ENCODE results near the gene NFYC. TPM values are rescaled to one million over a fixed set of nuclear protein-coding genes. Genes with fewer than 3 reads are reported as not detected.

The NFYC gene
- total RNA-seq, 1 experiment from 2014 or later, result 46.5 TPM

DNA sequence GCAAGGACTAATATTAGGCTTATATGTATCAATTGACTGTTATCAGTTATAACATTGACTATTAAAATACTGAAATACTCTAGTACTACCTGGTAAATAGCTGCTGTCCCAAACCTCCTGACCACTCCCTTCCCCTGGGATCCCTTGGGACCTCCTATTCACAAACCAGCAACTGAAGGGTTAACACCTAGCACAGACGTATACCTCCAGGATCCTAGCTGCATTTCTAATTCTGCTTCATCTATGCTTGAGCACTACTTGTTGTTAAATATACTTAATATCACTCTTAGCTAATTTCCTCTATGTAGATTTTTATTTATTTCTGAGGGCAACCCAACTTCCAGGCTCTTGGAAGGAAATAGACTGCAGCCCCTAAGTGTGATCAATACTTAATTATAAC, 1.8 kb upstream of the NFYC start:
- no peaks in the 10 kb centered on the region for H3K27me3 Mint-ChIP-seq (ENCODE audit: low read depth)
- TF ChIP-seq, protein P1, sequence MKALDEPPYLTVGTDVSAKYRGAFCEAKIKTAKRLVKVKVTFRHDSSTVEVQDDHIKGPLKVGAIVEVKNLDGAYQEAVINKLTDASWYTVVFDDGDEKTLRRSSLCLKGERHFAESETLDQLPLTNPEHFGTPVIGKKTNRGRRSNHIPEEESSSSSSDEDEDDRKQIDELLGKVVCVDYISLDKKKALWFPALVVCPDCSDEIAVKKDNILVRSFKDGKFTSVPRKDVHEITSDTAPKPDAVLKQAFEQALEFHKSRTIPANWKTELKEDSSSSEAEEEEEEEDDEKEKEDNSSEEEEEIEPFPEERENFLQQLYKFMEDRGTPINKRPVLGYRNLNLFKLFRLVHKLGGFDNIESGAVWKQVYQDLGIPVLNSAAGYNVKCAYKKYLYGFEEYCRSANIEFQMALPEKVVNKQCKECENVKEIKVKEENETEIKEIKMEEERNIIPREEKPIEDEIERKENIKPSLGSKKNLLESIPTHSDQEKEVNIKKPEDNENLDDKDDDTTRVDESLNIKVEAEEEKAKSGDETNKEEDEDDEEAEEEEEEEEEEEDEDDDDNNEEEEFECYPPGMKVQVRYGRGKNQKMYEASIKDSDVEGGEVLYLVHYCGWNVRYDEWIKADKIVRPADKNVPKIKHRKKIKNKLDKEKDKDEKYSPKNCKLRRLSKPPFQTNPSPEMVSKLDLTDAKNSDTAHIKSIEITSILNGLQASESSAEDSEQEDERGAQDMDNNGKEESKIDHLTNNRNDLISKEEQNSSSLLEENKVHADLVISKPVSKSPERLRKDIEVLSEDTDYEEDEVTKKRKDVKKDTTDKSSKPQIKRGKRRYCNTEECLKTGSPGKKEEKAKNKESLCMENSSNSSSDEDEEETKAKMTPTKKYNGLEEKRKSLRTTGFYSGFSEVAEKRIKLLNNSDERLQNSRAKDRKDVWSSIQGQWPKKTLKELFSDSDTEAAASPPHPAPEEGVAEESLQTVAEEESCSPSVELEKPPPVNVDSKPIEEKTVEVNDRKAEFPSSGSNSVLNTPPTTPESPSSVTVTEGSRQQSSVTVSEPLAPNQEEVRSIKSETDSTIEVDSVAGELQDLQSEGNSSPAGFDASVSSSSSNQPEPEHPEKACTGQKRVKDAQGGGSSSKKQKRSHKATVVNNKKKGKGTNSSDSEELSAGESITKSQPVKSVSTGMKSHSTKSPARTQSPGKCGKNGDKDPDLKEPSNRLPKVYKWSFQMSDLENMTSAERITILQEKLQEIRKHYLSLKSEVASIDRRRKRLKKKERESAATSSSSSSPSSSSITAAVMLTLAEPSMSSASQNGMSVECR (CRISPR knock-in tag; IDR thresholded peaks at IDR 0.05; ENCODE audit: borderline replicate concordance), result no peak
- TF ChIP-seq, protein P2, sequence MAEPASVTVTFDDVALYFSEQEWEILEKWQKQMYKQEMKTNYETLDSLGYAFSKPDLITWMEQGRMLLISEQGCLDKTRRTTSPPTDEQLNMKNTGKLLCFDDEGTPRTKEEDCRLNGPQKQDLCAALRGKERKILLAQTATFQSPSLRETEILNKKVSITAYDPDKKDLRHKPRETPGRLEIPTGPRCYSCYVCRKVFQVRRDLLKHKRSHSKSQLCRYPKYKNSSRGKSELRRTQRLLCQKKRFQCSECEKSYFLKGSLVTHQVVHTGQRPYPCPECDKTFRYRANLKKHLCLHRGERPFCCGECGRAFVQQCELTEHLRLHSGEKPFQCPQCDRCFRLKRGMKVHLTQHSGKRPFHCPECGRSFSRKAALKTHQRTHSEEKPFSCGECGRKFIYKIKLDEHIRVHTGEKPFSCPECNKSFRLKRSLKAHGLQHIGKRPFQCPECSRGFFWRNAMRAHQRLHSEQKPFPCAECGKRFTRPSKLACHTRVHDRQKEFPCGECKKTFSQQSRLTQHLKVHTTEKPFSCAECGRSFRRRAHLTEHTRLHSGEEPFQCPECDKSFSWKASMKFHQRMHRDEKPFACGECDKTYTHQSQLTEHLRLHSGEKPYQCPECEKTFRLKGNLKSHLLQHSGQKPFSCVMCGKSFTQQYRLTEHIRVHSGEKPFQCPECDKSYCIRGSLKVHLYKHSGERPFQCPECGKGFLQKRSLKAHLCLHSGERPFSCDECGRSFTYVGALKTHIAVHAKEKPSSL (CRISPR knock-in tag; conservative IDR thresholded peaks at IDR 0.05), result no peak
- TF ChIP-seq ZNF121 (CRISPR knock-in tag; IDR thresholded peaks at IDR 0.05) (no peak), CBFB (CRISPR knock-in tag; IDR thresholded peaks at IDR 0.05; ENCODE audit: low read depth) (no peak), ETV6 (CRISPR knock-in tag; IDR thresholded peaks at IDR 0.05) (no peak), ZNF219 (CRISPR knock-in tag; IDR thresholded peaks at IDR 0.05; ENCODE audit: borderline replicate concordance) (no peak), TP53 (CRISPR knock-in tag; IDR thresholded peaks at IDR 0.05) (no peak), RORB (CRISPR knock-in tag; IDR thresholded peaks at IDR 0.05) (no peak), GTF2I (CRISPR knock-in tag; conservative IDR thresholded peaks at IDR 0.05) (no peak), OVOL2 (CRISPR knock-in tag; IDR thresholded peaks at IDR 0.05; ENCODE audit: borderline replicate concordance) (no peak), IRF2 (CRISPR knock-in tag; IDR thresholded peaks at IDR 0.05; ENCODE audit: borderline replicate concordance, low read depth) (no peak), NR3C1 (CRISPR knock-in tag; conservative IDR thresholded peaks at IDR 0.05; ENCODE audit: low read depth) (no peak), NFYB (CRISPR knock-in tag; conservative IDR thresholded peaks at IDR 0.05; ENCODE audit: low read depth) (no peak)
- TF ChIP-seq, protein P3, sequence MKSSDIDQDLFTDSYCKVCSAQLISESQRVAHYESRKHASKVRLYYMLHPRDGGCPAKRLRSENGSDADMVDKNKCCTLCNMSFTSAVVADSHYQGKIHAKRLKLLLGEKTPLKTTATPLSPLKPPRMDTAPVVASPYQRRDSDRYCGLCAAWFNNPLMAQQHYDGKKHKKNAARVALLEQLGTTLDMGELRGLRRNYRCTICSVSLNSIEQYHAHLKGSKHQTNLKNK (CRISPR knock-in tag; IDR thresholded peaks at IDR 0.05), result no peak
- TF ChIP-seq, protein P4, sequence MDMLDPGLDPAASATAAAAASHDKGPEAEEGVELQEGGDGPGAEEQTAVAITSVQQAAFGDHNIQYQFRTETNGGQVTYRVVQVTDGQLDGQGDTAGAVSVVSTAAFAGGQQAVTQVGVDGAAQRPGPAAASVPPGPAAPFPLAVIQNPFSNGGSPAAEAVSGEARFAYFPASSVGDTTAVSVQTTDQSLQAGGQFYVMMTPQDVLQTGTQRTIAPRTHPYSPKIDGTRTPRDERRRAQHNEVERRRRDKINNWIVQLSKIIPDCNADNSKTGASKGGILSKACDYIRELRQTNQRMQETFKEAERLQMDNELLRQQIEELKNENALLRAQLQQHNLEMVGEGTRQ (CRISPR knock-in tag; IDR thresholded peaks at IDR 0.05), result no peak
- TF ChIP-seq, protein P5, sequence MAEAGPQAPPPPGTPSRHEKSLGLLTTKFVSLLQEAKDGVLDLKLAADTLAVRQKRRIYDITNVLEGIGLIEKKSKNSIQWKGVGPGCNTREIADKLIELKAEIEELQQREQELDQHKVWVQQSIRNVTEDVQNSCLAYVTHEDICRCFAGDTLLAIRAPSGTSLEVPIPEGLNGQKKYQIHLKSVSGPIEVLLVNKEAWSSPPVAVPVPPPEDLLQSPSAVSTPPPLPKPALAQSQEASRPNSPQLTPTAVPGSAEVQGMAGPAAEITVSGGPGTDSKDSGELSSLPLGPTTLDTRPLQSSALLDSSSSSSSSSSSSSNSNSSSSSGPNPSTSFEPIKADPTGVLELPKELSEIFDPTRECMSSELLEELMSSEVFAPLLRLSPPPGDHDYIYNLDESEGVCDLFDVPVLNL (CRISPR knock-in tag; IDR thresholded peaks at IDR 0.05; ENCODE audit: borderline replicate concordance, low read depth), result no peak
- TF ChIP-seq, protein P6, sequence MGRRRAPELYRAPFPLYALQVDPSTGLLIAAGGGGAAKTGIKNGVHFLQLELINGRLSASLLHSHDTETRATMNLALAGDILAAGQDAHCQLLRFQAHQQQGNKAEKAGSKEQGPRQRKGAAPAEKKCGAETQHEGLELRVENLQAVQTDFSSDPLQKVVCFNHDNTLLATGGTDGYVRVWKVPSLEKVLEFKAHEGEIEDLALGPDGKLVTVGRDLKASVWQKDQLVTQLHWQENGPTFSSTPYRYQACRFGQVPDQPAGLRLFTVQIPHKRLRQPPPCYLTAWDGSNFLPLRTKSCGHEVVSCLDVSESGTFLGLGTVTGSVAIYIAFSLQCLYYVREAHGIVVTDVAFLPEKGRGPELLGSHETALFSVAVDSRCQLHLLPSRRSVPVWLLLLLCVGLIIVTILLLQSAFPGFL (CRISPR knock-in tag; IDR thresholded peaks at IDR 0.05; ENCODE audit: borderline replicate concordance), result no peak
- TF ChIP-seq, protein P7, sequence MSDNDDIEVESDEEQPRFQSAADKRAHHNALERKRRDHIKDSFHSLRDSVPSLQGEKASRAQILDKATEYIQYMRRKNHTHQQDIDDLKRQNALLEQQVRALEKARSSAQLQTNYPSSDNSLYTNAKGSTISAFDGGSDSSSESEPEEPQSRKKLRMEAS (CRISPR knock-in tag; IDR thresholded peaks at IDR 0.05), result no peak
- ATAC-seq (no peak), DNase-seq (ENCODE audit: low spot score) (no peak)
- H3K9me3 Mint-ChIP-seq, result no peaks in the 10 kb centered on the region
- 0 out of 2 replicates have a peak overlapping the region, but pooled peaks have one; percentile 13 for H3K4me3 Mint-ChIP-seq
- H3K36me3 Mint-ChIP-seq, result peaks cover 16% of the 10 kb centered on the region
- peaks cover 39% of the 10 kb centered on the region for H3K4me1 Mint-ChIP-seq
- CTCF ChIA-PET, result interaction anchor here (0.9 to 1.0 kb wide), 2 partner anchors 21 to 33 kb away, joined by 3 read pairs; no protein-coding TSS in a partner anchor
- no peak overlapping the region for H3K27ac Mint-ChIP-seq
- POLR2A ChIA-PET, result no interaction called here
